Calu3 (cell line): ENCODE measurements around the gene P3H2. TPM values are rescaled to one million over a fixed set of nuclear protein-coding genes. Genes with fewer than 3 reads are reported as not detected.

ENCODE experiments used
- BruUV-seq: library from RNA; stranded (reverse); fragments of 400-500 nt; replicated peaks from 2 replicates; lab custom pipeline; 2021; lab: Mats Ljungman, UMichigan
- CTCF ChIA-PET: fragments of 300-600 bp; sonication (Branson Sonifier 250); formaldehyde crosslinking; loops from one replicate; lab custom pipeline; 2022; ENCODE audit warnings: antibody characterized with exemption; lab: Charles Lee
- DNase-seq: peaks from one replicate; pipeline ENCODE4 v3.0.0; 2022
- H3K27ac Mint-ChIP-seq: one replicate; pipeline ENCODE4 v1.8.0; 2022; ENCODE audit warnings: mixed read lengths; ENCODE audit not compliant: unreplicated experiment
- H3K27me3 Mint-ChIP-seq: one replicate; pipeline ENCODE4 v1.8.0; 2022; ENCODE audit warnings: mixed read lengths; ENCODE audit not compliant: unreplicated experiment
- H3K36me3 Mint-ChIP-seq: one replicate; pipeline ENCODE4 v1.8.0; 2022; ENCODE audit warnings: mild to moderate bottlenecking, moderate library complexity, mixed read lengths; ENCODE audit not compliant: insufficient read depth, unreplicated experiment
- H3K4me1 Mint-ChIP-seq: one replicate; pipeline ENCODE4 v1.8.0; 2022; ENCODE audit warnings: mild to moderate bottlenecking, low read depth, mixed read lengths; ENCODE audit not compliant: unreplicated experiment
- H3K4me3 Mint-ChIP-seq: one replicate; pipeline ENCODE4 v1.8.0; 2022; ENCODE audit warnings: mild to moderate bottlenecking, low read depth, moderate library complexity, mixed read lengths; ENCODE audit not compliant: unreplicated experiment
- H3K9me3 Mint-ChIP-seq: one replicate; pipeline ENCODE4 v1.8.0; 2022; ENCODE audit warnings: low read depth, mixed read lengths; ENCODE audit not compliant: unreplicated experiment
- intact Hi-C: fragments of 100-400 bp; cut with micrococcal nuclease; formaldehyde crosslinking; loops from one replicate; pipeline ENCODE4 v1.10.0; 2022; ENCODE audit not compliant: unreplicated experiment
- total RNA-seq: library from RNA; stranded (reverse); gene quantifications from 2 replicates; pipeline ENCODE4 v1.2.3, GENCODE V29; 2022
- TF ChIP-seq, protein P1 (sequence below): fragments of 200-600 bp; IDR thresholded peaks from one replicate; pipeline ENCODE4 v1.8.0; 2022; ENCODE audit warnings: antibody characterized with exemption; ENCODE audit not compliant: unreplicated experiment

Gene P3H2
- total RNA-seq, 1 experiment from 2014 or later, result 7.1 TPM

GRCh38 chr3:190019844-190020243 is 100.9 kb downstream of the P3H2 start:
- CTCF ChIA-PET, result interaction anchor here (0.6 to 1.6 kb wide), 5 partner anchors 7 to 364 kb away, joined by 3 to 8 read pairs (median 3); partner anchors contain the start of genes CLDN1 and P3H2
- no peaks in the 10 kb centered on the region for H3K9me3 Mint-ChIP-seq
- BruUV-seq, result no TSS peak
- peaks cover 9% of the 10 kb centered on the region for H3K4me1 Mint-ChIP-seq
- TF ChIP-seq, protein P1, sequence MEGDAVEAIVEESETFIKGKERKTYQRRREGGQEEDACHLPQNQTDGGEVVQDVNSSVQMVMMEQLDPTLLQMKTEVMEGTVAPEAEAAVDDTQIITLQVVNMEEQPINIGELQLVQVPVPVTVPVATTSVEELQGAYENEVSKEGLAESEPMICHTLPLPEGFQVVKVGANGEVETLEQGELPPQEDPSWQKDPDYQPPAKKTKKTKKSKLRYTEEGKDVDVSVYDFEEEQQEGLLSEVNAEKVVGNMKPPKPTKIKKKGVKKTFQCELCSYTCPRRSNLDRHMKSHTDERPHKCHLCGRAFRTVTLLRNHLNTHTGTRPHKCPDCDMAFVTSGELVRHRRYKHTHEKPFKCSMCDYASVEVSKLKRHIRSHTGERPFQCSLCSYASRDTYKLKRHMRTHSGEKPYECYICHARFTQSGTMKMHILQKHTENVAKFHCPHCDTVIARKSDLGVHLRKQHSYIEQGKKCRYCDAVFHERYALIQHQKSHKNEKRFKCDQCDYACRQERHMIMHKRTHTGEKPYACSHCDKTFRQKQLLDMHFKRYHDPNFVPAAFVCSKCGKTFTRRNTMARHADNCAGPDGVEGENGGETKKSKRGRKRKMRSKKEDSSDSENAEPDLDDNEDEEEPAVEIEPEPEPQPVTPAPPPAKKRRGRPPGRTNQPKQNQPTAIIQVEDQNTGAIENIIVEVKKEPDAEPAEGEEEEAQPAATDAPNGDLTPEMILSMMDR, result no peak
- no peaks in the 10 kb centered on the region for H3K27me3 Mint-ChIP-seq
- peak; percentile 33 for DNase-seq
- no peak overlapping the region for H3K27ac Mint-ChIP-seq
- no peak overlapping the region for H3K4me3 Mint-ChIP-seq
- no peaks in the 10 kb centered on the region for H3K36me3 Mint-ChIP-seq
- intact Hi-C loops, result loop anchor here (5.0 kb wide), 1 partner anchor 437 kb away; no protein-coding TSS in a partner anchor

DNA sequence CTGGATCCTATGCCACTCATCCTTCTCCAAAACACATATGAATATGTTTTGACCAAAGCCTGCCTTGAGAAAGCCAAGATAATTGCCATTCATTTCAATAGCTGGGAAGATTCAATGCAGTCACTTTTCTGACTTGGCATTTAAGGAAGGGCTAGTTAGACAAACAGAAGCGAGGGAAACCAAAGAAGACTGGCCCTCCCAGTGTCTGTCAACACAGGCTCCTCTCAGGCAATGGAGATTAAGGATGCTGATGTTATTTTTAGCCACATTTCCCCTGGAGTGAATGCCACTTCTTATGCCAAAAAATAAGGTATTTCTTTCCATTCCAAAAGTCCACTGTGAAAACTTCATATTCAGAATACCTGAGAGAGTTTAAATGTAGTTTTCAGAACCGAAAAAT is 101.7 kb downstream of the P3H2 start:
- no peak overlapping the region for H3K4me3 Mint-ChIP-seq
- TF ChIP-seq, protein P1, result no peak
- H3K27ac Mint-ChIP-seq, result no peak overlapping the region
- peaks cover 17% of the 10 kb centered on the region for H3K4me1 Mint-ChIP-seq
- BruUV-seq, result no TSS peak
- no peaks in the 10 kb centered on the region for H3K36me3 Mint-ChIP-seq
- DNase-seq, result no peak
- H3K9me3 Mint-ChIP-seq, result no peaks in the 10 kb centered on the region
- no peaks in the 10 kb centered on the region for H3K27me3 Mint-ChIP-seq
- intact Hi-C loops, result loop anchor here (5.0 kb wide), 1 partner anchor 438 kb away; no protein-coding TSS in a partner anchor
- CTCF ChIA-PET, result no interaction called here

DNA sequence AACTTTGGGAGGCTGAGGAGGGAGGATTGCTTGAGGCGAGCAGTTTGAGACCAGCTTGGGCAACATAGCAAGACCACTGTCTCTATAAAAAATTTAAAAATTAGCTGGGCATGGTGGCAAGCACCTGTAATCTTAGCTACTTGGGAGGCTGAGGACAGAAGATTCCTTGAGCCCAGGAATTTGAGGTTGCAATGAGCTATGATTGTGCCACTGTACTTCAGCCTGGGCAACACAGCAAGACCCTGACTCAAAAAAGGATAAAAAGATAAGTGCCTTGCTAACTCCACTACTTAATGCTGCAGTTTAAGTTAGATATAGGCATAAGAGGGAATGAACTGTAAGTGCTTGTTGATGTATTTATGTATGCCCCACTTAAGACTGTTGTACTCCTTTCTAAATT is 102.2 kb downstream of the P3H2 start:
- H3K9me3 Mint-ChIP-seq, result no peaks in the 10 kb centered on the region
- H3K36me3 Mint-ChIP-seq, result no peaks in the 10 kb centered on the region
- no peak for DNase-seq
- no peak overlapping the region for H3K4me3 Mint-ChIP-seq
- TF ChIP-seq, protein P1, result no peak
- CTCF ChIA-PET, result no interaction called here
- intact Hi-C loops, result loop anchor here (5.0 kb wide), 1 partner anchor 439 kb away; no protein-coding TSS in a partner anchor
- no peaks in the 10 kb centered on the region for H3K27me3 Mint-ChIP-seq
- no TSS peak for BruUV-seq
- H3K4me1 Mint-ChIP-seq, result peaks cover 23% of the 10 kb centered on the region
- H3K27ac Mint-ChIP-seq, result no peak overlapping the region

- Mint-ChIP-seq H3K4me1 (peaks cover 30% of the 10 kb centered on the region), H3K4me3 (no peak overlapping the region), H3K27me3 (no peaks in the 10 kb centered on the region), H3K27ac (no peak overlapping the region), H3K36me3 (no peaks in the 10 kb centered on the region), H3K9me3 (no peaks in the 10 kb centered on the region)
- CTCF ChIA-PET, result no interaction called here
- TF ChIP-seq, protein P1, result peak; percentile 31
- no TSS peak for BruUV-seq
- peak; percentile 61 for DNase-seq
- intact Hi-C loops, result loop anchor here (1.0 to 5.0 kb wide), 5 partner anchors 51 to 440 kb away; no protein-coding TSS in a partner anchor
Observed at GRCh38 chr3:190017521-190018288, 103.0 kb downstream of the P3H2 start.
